IgD-negative memory B cell (primary cell): Measurements from ENCODE around the gene STOX1. TPM values are rescaled to one million over a fixed set of nuclear protein-coding genes. Genes with fewer than 3 reads are reported as not detected.
"Not testable (repeated sequence)": the region's sequence is repeated elsewhere in the genome, so short reads cannot be mapped to it uniquely, and the experiment has no call there.

Source experiments
- H3K27ac Mint-ChIP-seq, 3 donors: one replicate each; pipeline ENCODE4 v1.8.0; 2020 to 2022; ENCODE audit warnings: mild to moderate bottlenecking in 3 of 3, mixed read lengths in 3 of 3, moderate library complexity in 1 of 3
- H3K27me3 Mint-ChIP-seq: one replicate; pipeline ENCODE4 v1.8.0; 2021; ENCODE audit warnings: mixed read lengths
- H3K36me3 Mint-ChIP-seq: one replicate; pipeline ENCODE4 v1.8.0; 2020; ENCODE audit warnings: mild to moderate bottlenecking, mixed read lengths
- H3K4me1 Mint-ChIP-seq, 3 donors: one replicate each; pipeline ENCODE4 v1.8.0; 2020 to 2022; ENCODE audit warnings: mixed read lengths in 3 of 3, mild to moderate bottlenecking in 1 of 3
- H3K4me3 Mint-ChIP-seq, 4 donors: one replicate each; pipeline ENCODE4 v1.8.0; 2020 to 2022; ENCODE audit warnings: mild to moderate bottlenecking in 4 of 4, mixed read lengths in 4 of 4, moderate library complexity in 3 of 4
- H3K9me3 Mint-ChIP-seq, 3 donors: one replicate each; pipeline ENCODE4 v1.8.0; 2020 to 2021; ENCODE audit warnings: mixed read lengths in 3 of 3, mild to moderate bottlenecking in 1 of 3
- polyA plus RNA-seq: library from polyadenylated mRNA; unstranded; fragments of 300-500 nt; fragmentation: Illumina TruSeq; gene quantifications from one replicate; pipeline ENCODE4 v1.2.3, GENCODE V29; 2021

Gene STOX1
- polyA plus RNA-seq, 1 donor from 2014 or later: 0.24 TPM

GRCh38 chr10:68813559-68813958 lies 13.8 kb upstream of the STOX1 start:
- Mint-ChIP-seq H3K36me3 (no peaks in the 10 kb centered on the region), H3K27ac (no peak overlapping the region), H3K27me3 (no peaks in the 10 kb centered on the region), H3K9me3 (no peaks in the 10 kb centered on the region), H3K4me1 (no peaks in the 10 kb centered on the region), H3K4me3 (no peak overlapping the region)

GRCh38 chr10:68816796-68817412 lies 10.4 kb upstream of the STOX1 start:
- Mint-ChIP-seq H3K27ac (no peak overlapping the region), H3K36me3 (no peaks in the 10 kb centered on the region), H3K9me3 (no peaks in the 10 kb centered on the region), H3K4me3 (no peak overlapping the region), H3K4me1 (peaks cover 0 to 2% (median 0%) of the 10 kb centered on the region in 3 donors), H3K27me3 (no peaks in the 10 kb centered on the region)

- not testable (repeated sequence) for H3K4me3 Mint-ChIP-seq, H3K4me1 Mint-ChIP-seq, H3K27me3 Mint-ChIP-seq, H3K27ac Mint-ChIP-seq, H3K36me3 Mint-ChIP-seq, H3K9me3 Mint-ChIP-seq
These were observed 7.0 kb upstream of the STOX1 start for GRCh38 chr10:68820359-68820758.

GRCh38 chr10:68822626-68823025 lies 4.7 kb upstream of the STOX1 start:
- not testable (repeated sequence) for H3K36me3 Mint-ChIP-seq, H3K4me3 Mint-ChIP-seq

GRCh38 chr10:68827592-68827959 lies 245 bp downstream of the STOX1 start:
- not testable (repeated sequence) for H3K4me3 Mint-ChIP-seq, H3K36me3 Mint-ChIP-seq, H3K9me3 Mint-ChIP-seq, H3K4me1 Mint-ChIP-seq, H3K27me3 Mint-ChIP-seq, H3K27ac Mint-ChIP-seq

More at GRCh38 chr10:68822626-68823025, 4.7 kb upstream of the STOX1 start:
- H3K27me3 Mint-ChIP-seq, H3K9me3 Mint-ChIP-seq, H3K4me1 Mint-ChIP-seq, H3K27ac Mint-ChIP-seq: not testable (repeated sequence)

- not testable (repeated sequence) for H3K27me3 Mint-ChIP-seq, H3K36me3 Mint-ChIP-seq, H3K4me1 Mint-ChIP-seq, H3K9me3 Mint-ChIP-seq
- H3K4me3 Mint-ChIP-seq: peak overlapping the region; percentile 60 to 73 (median 62)
- peak overlapping the region in 1 of 3 donors; percentile 28 for H3K27ac Mint-ChIP-seq
These were observed 811 bp downstream of the STOX1 start for GRCh38 chr10:68828083-68828601.

GRCh38 chr10:68828833-68829232 lies 1.5 kb downstream of the STOX1 start:
- H3K27me3 Mint-ChIP-seq: peaks cover 4% of the 10 kb centered on the region

GRCh38 chr10:68829521-68829920 lies 2.2 kb downstream of the STOX1 start:
- Mint-ChIP-seq H3K4me1 (peaks cover 0 to 3% (median 0%) of the 10 kb centered on the region in 3 donors), H3K9me3 (no peaks in the 10 kb centered on the region), H3K36me3 (no peaks in the 10 kb centered on the region), H3K4me3 (peak overlapping the region in 1 of 4 donors; percentile 73), H3K27me3 (peaks cover 4% of the 10 kb centered on the region), H3K27ac (no peak overlapping the region)

More at GRCh38 chr10:68828833-68829232, 1.5 kb downstream of the STOX1 start:
- Mint-ChIP-seq H3K36me3 (no peaks in the 10 kb centered on the region), H3K27ac (peak overlapping the region in 2 of 3 donors; percentile 28 to 31), H3K4me3 (peak overlapping the region; percentile 60 to 73 (median 67)), H3K4me1 (peaks cover 0 to 3% (median 0%) of the 10 kb centered on the region in 3 donors), H3K9me3 (no peaks in the 10 kb centered on the region)

GRCh38 chr10:68829952-68830351 lies 2.6 kb downstream of the STOX1 start:
- Mint-ChIP-seq H3K36me3 (no peaks in the 10 kb centered on the region), H3K4me1 (peaks cover 0 to 3% (median 0%) of the 10 kb centered on the region in 3 donors), H3K27ac (no peak overlapping the region), H3K27me3 (peaks cover 4% of the 10 kb centered on the region), H3K9me3 (no peaks in the 10 kb centered on the region), H3K4me3 (peak overlapping the region; percentile 30 to 73 (median 49))

GRCh38 chr10:68831961-68832455 lies 4.7 kb downstream of the STOX1 start:
- Mint-ChIP-seq H3K27me3 (no peaks in the 10 kb centered on the region), H3K9me3 (no peaks in the 10 kb centered on the region), H3K4me1 (peaks cover 0 to 1% (median 0%) of the 10 kb centered on the region in 3 donors), H3K4me3 (peak overlapping the region in 1 of 4 donors; percentile 65), H3K36me3 (no peaks in the 10 kb centered on the region), H3K27ac (no peak overlapping the region)

- H3K4me3 Mint-ChIP-seq: no peak overlapping the region
- H3K27ac Mint-ChIP-seq: no peak overlapping the region
- H3K9me3 Mint-ChIP-seq: no peaks in the 10 kb centered on the region
- H3K36me3 Mint-ChIP-seq: no peaks in the 10 kb centered on the region
- H3K27me3 Mint-ChIP-seq: no peaks in the 10 kb centered on the region
- peaks cover 0 to 1% (median 0%) of the 10 kb centered on the region in 3 donors for H3K4me1 Mint-ChIP-seq
These were observed 5.3 kb downstream of the STOX1 start for GRCh38 chr10:68832601-68833000.

GRCh38 chr10:68837626-68838322 lies 10.4 kb downstream of the STOX1 start:
- Mint-ChIP-seq H3K4me3 (no peak overlapping the region), H3K4me1 (peaks cover 0 to 1% (median 0%) of the 10 kb centered on the region in 3 donors), H3K27me3 (no peaks in the 10 kb centered on the region), H3K9me3 (no peaks in the 10 kb centered on the region), H3K36me3 (no peaks in the 10 kb centered on the region), H3K27ac (no peak overlapping the region)

GRCh38 chr10:68840650-68841049 lies 13.3 kb downstream of the STOX1 start:
- H3K4me3 Mint-ChIP-seq, H3K27ac Mint-ChIP-seq, H3K36me3 Mint-ChIP-seq, H3K9me3 Mint-ChIP-seq, H3K4me1 Mint-ChIP-seq, H3K27me3 Mint-ChIP-seq: not testable (repeated sequence)

GRCh38 chr10:68848281-68848680 lies 20.9 kb downstream of the STOX1 start:
- H3K9me3 Mint-ChIP-seq: no peaks in the 10 kb centered on the region
- no peaks in the 10 kb centered on the region for H3K36me3 Mint-ChIP-seq
- H3K27me3 Mint-ChIP-seq: peaks cover 2% of the 10 kb centered on the region
- no peaks in the 10 kb centered on the region for H3K4me1 Mint-ChIP-seq
- H3K4me3 Mint-ChIP-seq: no peak overlapping the region
- peak overlapping the region in 1 of 3 donors; percentile 57 for H3K27ac Mint-ChIP-seq

- Mint-ChIP-seq H3K27me3 (peaks cover 2% of the 10 kb centered on the region), H3K9me3 (no peaks in the 10 kb centered on the region), H3K36me3 (no peaks in the 10 kb centered on the region), H3K4me3 (no peak overlapping the region), H3K4me1 (no peaks in the 10 kb centered on the region), H3K27ac (peak overlapping the region in 1 of 3 donors; percentile 57)
These were observed 21.5 kb downstream of the STOX1 start for GRCh38 chr10:68848806-68849205.

- Mint-ChIP-seq H3K27me3 (peaks cover 7% of the 10 kb centered on the region), H3K4me3 (no peak overlapping the region), H3K4me1 (no peaks in the 10 kb centered on the region), H3K9me3 (peaks cover 0 to 17% (median 8%) of the 10 kb centered on the region in 3 donors), H3K36me3 (peaks cover 2% of the 10 kb centered on the region), H3K27ac (no peak overlapping the region)
These were observed 29.0 kb downstream of the STOX1 start for GRCh38 chr10:68856352-68856751.
